GM12892 (cell line): ENCODE measurements around the gene CBX8.

ENCODE experiments used
- POLR2A ChIP-seq: IDR thresholded peaks from 2 replicates; pipeline ENCODE4 v1.6.1; 2011; ENCODE audit warnings: low read depth, low read length, control low read depth
- POLR2AphosphoS5 ChIP-seq: IDR thresholded peaks from 2 replicates; pipeline ENCODE4 v1.6.1; 2011; ENCODE audit warnings: low read depth, low read length, control low read depth
- TAF1 ChIP-seq: IDR thresholded peaks from 2 replicates; pipeline ENCODE4 v1.6.1; 2011; ENCODE audit warnings: low read depth, mild to moderate bottlenecking, control low read depth, low read length, borderline replicate concordance

- no peak for TF ChIP-seq POLR2A
- TF ChIP-seq TAF1 = no peak
- TF ChIP-seq POLR2AphosphoS5 = no peak
These were observed 7.6 kb downstream of the CBX8 start for GRCh38 chr17:79788989-79789942.
